Thyroid gland (tissue), 4 donors: Measurements from ENCODE around the gene ATRN.

Source experiments
- CTCF ChIP-seq, 6 experiments: fragments of 200-600 bp in 3 of 6; fragments of 450-650 bp in 3 of 6; sonication (generic) in 3 of 6; IDR thresholded peaks; one replicate each; pipeline ENCODE4 v1.5.1; 2016 to 2019; ENCODE audit warnings: antibody characterized with exemption in 6 of 6, mild to moderate bottlenecking in 2 of 6, inconsistent platforms in 1 of 6, moderate library complexity in 1 of 6
- POLR2A ChIP-seq, 2 donors: fragments of 450-650 bp; IDR thresholded peaks; one replicate each; pipeline ENCODE4 v1.6.1; 2017; ENCODE audit warnings: antibody characterized with exemption in 2 of 2, mild to moderate bottlenecking in 2 of 2, moderate library complexity in 1 of 2

- TF ChIP-seq CTCF (IDR thresholded peaks at IDR 0.05): no peak
- no peak for TF ChIP-seq POLR2A (IDR thresholded peaks at IDR 0.05)
These were observed 9.5 kb upstream of the ATRN start for GRCh38 chr20:3461211-3461771.
